Type B pancreatic cell (in vitro differentiated cells): ENCODE measurements around the gene TTLL10. TPM values are rescaled to one million over a fixed set of nuclear protein-coding genes. Genes with fewer than 3 reads are reported as not detected.
"Not testable (repeated sequence)": the region's sequence is repeated elsewhere in the genome, so short reads cannot be mapped to it uniquely, and the experiment has no call there.

Experiments
- DNase-seq: peaks from one replicate; pipeline ENCODE4 v3.0.0; 2021; ENCODE audit warnings: mixed read lengths; ENCODE audit not compliant: unreplicated experiment; ENCODE audit errors: extremely low spot score
- H3K27ac Mint-ChIP-seq: 2 replicates; pipeline ENCODE4 v1.8.0; 2021; ENCODE audit warnings: mild to moderate bottlenecking, mixed read lengths
- H3K27me3 Mint-ChIP-seq: 2 replicates; pipeline ENCODE4 v1.8.0; 2021; ENCODE audit warnings: mixed read lengths
- H3K36me3 Mint-ChIP-seq: 2 replicates; pipeline ENCODE4 v1.8.0; 2021; ENCODE audit warnings: mixed read lengths
- H3K4me1 Mint-ChIP-seq: one replicate; pipeline ENCODE4 v1.8.0; 2021; ENCODE audit warnings: mixed read lengths; ENCODE audit not compliant: unreplicated experiment
- H3K4me3 Mint-ChIP-seq: 2 replicates; pipeline ENCODE4 v1.8.0; 2021; ENCODE audit warnings: mild to moderate bottlenecking, mixed read lengths
- H3K9me3 Mint-ChIP-seq: 2 replicates; pipeline ENCODE4 v1.8.0; 2021; ENCODE audit warnings: mixed read lengths
- total RNA-seq: library from RNA; stranded (reverse); gene quantifications from 2 replicates; pipeline ENCODE4 v1.2.1, GENCODE V29; 2021; ENCODE audit warnings: low replicate concordance
- TF ChIP-seq, protein P1 (sequence below): fragments of 200-600 bp; sonication (generic); conservative IDR thresholded peaks from 2 replicates; pipeline ENCODE4 v1.5.0; 2021; ENCODE audit warnings: antibody characterized with exemption, mild to moderate bottlenecking

TTLL10 gene
- total RNA-seq, 1 donor from 2014 or later: 1.4 TPM

DNA sequence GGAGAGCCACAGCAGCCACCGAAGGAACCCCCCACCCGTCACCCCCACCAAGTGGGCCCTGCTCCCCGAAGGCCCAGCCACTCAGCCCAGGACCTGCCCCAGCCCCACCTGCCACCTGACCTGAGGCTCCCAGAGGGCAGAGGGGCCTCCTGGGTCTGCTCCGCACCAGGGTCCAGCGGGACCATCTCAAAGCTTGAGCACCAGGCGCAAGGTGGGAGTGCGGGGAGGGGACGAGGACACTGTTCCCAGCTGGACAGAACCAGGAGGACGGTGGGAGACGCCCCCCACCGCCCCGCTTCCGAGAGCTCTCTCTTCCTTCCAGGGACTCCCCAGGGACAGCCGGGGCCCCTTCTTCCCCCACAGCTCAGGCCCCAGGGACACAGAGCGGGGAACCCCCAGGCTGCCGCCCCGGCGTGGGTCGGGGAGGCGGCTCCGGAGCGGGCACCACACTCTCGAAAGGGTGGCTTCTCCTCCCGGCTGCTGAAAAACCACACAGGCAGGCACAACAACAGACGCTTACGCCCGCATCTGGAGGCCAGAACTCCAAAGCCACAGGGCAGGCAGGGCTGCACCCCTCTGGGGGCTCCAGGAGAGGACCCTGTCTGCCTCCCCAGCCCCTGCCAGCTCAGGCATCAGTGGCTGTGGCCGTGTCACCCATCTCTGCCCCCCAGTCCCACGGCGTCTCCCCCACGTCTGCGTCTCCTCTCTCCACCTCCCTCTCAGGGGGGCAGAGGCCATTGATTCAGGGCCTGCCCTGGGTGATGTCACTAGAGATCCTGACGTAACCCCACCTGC is 1.9 kb upstream of the TTLL10 start:
- no peaks in the 10 kb centered on the region for H3K36me3 Mint-ChIP-seq
- H3K9me3 Mint-ChIP-seq: no peaks in the 10 kb centered on the region
- peaks cover 16% of the 10 kb centered on the region for H3K27me3 Mint-ChIP-seq
- no peak for DNase-seq
- H3K27ac Mint-ChIP-seq: no peak overlapping the region
- TF ChIP-seq, protein P1, sequence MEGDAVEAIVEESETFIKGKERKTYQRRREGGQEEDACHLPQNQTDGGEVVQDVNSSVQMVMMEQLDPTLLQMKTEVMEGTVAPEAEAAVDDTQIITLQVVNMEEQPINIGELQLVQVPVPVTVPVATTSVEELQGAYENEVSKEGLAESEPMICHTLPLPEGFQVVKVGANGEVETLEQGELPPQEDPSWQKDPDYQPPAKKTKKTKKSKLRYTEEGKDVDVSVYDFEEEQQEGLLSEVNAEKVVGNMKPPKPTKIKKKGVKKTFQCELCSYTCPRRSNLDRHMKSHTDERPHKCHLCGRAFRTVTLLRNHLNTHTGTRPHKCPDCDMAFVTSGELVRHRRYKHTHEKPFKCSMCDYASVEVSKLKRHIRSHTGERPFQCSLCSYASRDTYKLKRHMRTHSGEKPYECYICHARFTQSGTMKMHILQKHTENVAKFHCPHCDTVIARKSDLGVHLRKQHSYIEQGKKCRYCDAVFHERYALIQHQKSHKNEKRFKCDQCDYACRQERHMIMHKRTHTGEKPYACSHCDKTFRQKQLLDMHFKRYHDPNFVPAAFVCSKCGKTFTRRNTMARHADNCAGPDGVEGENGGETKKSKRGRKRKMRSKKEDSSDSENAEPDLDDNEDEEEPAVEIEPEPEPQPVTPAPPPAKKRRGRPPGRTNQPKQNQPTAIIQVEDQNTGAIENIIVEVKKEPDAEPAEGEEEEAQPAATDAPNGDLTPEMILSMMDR: no peak
- H3K4me3 Mint-ChIP-seq: no peak overlapping the region
- H3K4me1 Mint-ChIP-seq: no peaks in the 10 kb centered on the region

DNA sequence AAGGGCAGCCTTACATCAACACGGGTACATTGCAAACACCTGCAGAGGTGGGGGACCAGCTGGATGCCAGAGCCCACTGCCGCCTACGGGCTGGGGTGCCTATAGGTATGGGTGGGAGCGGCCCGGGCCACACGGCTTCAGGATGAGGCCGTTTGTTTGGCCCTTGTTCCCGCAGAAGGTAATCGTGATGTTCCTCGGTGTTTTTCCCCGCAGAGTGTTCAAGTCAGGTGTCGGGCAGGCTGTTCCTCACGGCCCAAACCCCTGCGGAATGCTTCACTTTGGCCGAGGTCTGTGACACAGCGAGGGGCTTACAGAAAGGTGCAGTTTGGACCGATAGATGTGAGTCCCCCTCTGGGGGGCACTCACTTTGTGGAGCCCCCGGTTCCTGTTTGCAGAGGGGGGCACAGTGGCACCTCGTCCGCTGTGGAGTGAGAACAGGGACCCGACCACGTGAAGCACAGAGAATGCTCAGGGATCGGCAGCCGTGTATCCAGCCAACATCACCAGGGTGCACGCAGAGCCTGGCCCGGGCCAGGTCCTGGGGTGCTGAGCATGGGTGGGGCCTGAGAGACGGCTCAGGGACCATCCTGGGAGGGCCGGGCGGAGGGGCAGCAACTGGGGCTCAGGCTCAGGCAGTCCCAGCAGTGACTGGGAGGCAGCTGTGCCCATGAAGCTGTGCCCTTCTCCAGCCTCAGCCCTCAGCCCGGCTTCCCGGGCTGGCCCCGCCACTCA is 453 bp upstream of the TTLL10 start:
- Mint-ChIP-seq H3K36me3 (no peaks in the 10 kb centered on the region), H3K9me3 (no peaks in the 10 kb centered on the region), H3K27me3 (peaks cover 21% of the 10 kb centered on the region), H3K4me1 (no peaks in the 10 kb centered on the region), H3K27ac (no peak overlapping the region), H3K4me3 (no peak overlapping the region)
- DNase-seq: no peak
- TF ChIP-seq, protein P1: no peak

DNA sequence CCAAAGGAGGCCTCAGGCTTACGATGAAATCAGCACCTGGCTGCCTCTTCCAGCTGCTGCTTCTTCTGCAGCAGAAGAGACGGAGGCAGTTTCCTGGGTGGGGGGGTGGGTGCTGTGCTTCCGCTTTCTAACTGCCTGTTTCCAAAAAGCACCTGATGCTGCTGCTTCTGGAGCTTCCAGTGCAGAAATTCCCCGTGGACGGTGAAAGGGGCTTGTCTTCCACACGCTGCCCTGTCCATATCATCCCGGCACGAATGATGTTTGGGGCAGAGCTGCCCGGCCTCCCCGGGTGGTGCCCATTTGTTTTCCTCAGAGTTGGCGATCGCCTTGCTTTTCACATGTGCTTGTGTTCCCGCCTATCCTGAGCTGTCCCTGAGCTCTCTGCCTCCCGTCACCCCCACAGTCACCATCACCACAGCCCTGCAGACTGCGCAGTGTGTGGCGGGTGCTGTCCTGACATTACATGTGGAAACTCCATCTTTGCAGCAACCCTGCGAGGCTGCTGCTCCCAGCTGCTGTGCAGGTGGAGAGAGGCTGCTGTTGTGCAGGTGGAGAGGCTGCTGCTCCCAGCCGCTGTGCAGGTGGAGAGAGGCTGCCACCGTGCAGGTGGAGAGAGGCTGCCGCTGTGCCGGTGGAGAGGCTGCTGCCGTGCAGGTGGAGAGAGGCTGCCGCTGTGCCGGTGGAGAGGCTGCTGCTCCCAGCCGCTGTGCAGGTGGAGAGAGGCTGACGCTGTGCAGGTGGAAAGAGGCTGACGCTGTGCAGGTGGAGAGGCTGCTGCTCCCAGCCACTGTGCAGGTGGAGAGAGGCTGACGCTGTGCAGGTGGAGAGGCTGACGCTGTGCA is 1.8 kb downstream of the TTLL10 start:
- Mint-ChIP-seq H3K4me3 (no peak overlapping the region), H3K36me3 (no peaks in the 10 kb centered on the region), H3K9me3 (no peaks in the 10 kb centered on the region), H3K4me1 (no peaks in the 10 kb centered on the region), H3K27ac (no peak overlapping the region), H3K27me3 (peaks cover 21% of the 10 kb centered on the region)
- TF ChIP-seq, protein P1: no peak
- no peak for DNase-seq

DNA sequence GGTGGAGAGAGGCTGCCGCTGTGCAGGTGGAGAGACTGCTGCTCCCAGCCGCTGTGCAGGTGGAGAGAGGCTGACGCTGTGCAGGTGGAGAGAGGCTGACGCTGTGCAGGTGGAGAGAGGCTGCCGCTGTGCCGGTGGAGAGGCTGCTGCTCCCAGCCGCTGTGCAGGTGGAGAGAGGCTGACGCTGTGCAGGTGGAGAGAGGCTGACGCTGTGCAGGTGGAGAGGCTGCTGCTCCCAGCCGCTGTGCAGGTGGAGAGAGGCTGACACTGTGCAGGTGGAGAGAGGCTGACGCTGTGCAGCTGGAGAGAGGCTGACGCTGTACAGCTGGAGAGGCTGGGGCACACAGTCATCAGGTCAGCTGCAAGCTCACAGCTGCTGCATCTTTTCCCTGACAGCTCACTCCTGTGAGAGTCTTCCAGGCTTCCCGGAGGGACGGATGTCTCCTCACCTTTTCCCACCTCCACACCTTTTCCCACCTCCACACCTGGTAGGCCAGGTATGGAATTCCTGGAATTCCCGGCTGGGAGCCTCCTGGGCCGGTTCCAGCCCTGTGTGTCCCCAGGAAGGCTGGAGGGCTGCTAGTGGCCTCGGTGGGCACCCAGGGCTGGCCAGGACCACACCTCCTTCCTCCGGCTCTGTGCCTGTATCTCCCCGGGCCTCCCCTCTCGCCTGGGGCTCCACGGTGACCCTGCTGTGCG is 2.5 kb downstream of the TTLL10 start:
- not testable (repeated sequence) for H3K9me3 Mint-ChIP-seq, DNase-seq, H3K4me3 Mint-ChIP-seq, H3K36me3 Mint-ChIP-seq, H3K4me1 Mint-ChIP-seq, H3K27ac Mint-ChIP-seq
- H3K27me3 Mint-ChIP-seq: peaks cover 21% of the 10 kb centered on the region

DNA sequence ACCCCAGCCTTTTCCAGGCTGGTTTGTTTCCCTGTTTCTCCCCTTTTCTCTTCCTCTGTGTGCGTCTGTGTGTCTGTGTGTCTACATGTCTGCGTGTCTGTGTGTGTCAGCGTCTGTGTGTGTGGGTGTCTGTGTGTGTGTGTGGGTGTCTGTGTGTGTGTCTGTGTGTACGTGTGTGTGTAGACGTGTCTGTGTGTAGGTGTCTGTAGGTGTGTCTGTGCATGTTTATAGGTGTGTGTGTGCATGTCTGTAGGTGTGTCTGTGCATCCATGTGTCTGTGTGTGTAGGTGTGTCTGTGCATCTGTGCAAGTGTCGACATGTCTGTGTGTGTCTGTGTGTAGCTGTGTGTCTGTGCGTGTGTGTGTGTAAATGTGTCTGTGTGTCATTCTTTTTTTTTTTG is 3.3 kb downstream of the TTLL10 start:
- Mint-ChIP-seq H3K36me3 (no peaks in the 10 kb centered on the region), H3K9me3 (no peaks in the 10 kb centered on the region), H3K27me3 (peaks cover 21% of the 10 kb centered on the region), H3K27ac (no peak overlapping the region), H3K4me1 (peaks cover 4% of the 10 kb centered on the region), H3K4me3 (no peak overlapping the region)
- TF ChIP-seq, protein P1: no peak
- no peak for DNase-seq
